HG02840 (cell line): Measurements from ENCODE around the gene ZBTB7C.

Experiments used
- ATAC-seq: cut with Tn5 transposase; IDR thresholded peaks from one replicate; pipeline ENCODE4 v1.9.1; 2021; ENCODE audit warnings: mild to moderate bottlenecking, moderate library complexity, moderate number of reproducible peaks; ENCODE audit not compliant: unreplicated experiment, low FRiP score

ZBTB7C gene

DNA sequence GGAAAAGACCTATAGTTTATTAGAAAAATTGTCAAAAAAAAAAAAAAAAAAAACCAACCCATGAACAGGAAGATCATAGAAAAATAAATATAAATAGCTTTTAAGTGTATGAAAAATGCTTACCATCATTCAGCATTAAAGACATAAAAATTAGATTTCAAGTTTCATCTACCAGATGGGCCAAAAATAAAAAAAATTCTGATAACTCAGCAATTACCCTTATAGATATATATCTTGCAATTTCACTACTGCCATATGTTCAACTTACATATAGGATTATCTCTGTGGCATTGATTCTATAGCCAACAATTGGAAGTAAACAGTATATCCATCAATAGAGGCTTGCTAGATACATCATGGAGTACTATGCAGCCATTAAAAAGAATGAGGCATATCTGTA, 352.2 kb downstream of the ZBTB7C start:
- ATAC-seq = no peak

DNA sequence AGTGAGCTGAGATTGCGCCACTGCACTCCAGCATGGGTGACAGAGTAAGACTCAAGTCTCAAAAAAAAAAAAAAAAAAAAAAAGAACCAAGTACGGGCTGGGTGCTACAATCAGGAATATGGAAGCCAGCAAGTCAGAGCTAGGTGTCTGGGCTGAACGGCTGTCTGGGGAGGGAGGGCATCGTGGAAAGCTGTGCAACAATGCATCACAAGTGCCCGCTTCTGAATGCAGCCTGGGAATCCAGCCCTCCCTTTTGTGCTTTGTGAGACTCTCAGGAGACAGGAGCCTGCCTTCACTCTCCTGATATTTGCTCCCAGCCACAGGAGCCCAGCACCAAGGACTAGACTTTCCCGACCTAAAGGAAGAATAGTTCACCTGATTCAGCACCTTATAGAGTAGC, 353.8 kb downstream of the ZBTB7C start:
- ATAC-seq = no peak

DNA sequence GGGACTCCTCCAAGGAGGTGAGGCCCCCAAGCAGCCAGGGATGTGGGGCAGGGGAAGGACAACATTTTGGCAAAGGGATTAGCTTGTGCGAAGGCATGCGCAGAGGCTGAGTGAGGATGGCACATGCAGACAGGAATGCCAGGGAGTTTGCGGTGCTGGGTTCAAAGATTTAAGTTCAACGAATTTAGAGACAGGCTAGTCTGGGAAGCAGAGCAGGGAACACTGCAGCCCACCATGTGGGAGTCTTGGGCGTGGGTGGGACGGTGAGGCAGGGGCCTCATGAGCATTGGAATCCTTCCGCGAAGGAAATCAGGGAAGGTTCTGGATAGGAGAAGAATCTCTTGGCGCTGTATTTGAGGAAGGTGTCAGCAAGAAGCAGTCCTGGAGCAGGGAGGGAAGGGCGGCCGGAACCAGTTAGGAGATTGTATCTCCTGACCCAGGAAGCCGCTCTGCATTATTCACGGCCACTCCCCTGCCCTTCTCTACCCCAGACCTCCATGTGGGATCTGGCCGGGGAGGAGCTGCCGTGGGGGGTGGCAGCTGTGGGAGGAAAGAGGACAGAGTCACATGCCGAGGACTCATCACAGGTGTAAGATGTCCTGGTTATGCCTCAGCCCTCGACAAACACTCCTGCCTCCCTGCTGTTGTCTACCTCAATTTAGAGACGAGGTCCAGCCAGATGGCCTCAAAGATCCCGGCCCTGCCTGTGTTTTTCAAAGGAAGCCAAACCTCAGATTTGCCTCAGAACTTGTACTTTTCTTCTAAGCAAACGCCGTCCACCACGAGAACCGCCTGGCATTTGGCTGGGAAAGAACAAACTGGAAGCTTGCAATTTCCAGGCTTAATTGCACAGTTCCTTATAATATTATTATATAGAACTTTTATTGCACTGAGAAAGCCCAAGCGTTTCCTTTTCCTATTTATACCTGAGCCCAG, 355.0 kb downstream of the ZBTB7C start:
- ATAC-seq = no peak

DNA sequence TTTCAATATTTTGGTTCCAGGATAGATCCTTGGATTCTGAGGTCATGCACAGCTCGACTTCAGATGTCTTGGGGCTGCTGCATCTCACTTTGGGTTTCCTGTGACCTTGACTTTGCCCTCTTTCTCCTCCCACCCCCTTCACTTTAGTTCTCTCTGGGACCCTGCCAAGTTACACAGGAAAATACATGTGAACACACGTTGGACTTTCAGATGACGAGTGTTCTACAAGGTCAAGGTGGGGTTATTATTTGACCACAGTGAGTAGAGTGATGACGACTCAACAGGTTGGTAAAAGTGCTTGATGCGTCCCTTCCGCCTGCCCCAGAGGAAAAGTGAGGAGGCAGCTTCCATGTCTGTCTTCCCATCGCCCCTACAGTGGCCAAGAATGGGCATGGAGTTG, 356.3 kb downstream of the ZBTB7C start:
- no peak for ATAC-seq

DNA sequence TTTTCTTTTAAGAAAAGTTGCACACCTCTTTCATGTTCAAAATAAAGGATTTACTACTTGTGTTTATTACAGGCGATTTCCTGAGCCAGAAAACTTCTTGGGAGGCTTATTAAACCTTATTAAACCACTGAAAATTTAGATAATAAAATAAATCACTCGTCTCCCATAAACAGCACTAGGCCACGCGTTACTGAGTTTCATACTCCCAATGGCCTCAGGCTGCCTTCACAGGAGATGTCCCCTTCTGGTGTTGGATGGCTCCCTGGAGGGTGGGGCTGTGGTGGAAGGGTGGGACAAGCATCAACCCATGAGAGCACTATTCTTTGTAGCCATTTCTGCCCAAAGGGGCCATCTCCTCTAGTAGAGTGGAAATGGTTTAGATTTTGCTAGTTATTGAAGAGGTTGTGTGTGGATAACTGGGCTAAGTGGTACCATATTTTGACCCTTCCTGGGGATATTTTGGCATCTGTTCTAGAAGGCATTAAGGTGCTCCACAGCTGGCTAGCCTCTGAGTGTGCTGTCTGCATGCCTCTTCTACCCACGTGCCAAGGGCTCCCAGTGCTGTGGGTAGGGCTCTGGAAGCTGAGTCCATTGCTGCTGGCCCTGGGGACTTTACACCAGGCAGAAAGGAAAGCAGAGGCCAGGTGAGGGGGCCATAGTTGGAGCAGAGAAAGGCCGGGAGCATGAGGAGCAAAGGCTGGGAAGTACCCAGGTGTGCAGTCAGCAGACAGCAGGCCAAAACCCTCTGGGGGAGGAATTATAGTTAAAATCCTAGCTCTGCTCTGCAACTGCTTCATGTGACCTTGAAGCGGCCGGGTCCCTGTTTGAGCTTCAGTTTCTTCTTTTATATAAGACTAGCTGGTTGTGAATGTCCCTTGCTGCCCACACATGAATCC, 357.0 kb downstream of the ZBTB7C start:
- ATAC-seq = no peak

DNA sequence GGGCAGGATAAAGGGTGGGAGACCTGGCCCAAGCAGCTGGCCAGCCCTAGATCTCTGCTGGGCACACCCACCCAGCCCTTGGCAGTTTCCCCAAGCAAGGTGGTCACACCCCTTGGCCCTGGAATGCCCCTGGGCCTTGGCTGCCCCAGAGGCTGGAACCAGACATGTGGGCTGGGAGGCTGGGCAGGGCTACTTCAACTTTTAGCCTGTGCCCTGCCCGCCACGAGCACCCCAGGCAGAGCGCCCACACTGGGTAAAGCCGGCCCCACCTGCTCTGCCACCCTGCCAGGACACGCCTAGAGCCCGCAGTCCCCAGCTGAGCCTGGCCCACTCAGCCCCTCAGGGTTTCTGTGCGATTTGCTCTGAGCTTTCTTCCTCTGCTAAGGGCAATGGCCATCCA, 359.0 kb downstream of the ZBTB7C start:
- ATAC-seq = no peak

DNA sequence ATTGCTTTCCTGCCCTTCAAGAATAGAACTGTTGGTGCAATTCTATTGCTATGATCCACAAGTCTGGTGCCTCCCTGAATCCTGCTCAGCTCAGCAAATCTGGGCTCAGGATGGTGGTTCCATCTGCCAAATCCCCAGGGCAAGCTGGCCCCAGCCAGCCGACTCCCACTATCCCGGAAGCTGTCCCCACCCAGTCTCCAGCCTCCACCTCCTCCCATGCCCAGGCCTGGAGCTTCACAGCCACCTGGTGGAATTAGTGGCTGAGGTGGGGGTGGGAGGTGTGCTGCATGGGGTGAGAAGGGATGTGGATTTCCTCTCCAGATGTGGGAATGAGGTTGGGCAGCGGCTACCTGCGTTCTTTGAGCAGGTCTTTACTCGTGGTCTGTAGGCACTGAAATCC, 359.4 kb downstream of the ZBTB7C start:
- no peak for ATAC-seq

DNA sequence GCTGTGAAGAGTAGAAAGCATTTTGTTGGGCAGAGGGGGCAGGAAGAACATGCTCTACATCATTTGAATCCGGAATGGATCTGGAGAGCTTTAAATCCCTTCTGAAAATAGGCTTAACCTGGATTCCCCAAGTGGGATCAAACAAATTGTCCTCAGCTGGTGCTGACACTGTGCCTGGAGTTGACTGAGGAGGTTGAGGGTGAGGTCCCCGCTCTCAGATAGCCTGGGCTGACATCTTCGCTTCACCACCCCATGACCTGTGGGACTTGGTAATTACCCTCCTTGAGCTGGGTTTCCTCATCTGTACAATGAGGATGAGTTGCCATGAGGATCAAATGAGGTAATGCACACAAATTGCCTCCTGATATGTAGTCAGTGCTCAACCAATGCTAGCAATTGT, 360.9 kb downstream of the ZBTB7C start:
- ATAC-seq = no peak

DNA sequence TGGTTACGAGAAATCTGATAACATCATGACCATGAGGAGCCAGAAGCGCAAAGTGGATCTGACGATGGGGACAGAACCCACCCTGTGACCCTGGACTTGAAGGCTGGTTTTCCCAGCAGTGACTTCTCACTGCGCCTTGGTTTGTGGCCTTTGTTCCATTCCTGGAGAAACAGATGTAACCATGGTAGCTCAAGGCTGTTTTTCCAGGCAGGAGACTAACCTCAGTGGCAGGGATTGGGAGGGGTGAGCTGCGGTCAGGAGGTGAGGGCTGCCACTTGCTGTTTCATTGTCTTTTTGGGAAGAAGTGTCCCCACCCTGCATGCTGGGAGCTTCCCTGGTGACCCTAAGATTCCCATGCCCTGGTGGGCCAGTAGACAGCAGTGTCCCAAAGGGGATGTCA, 362.3 kb downstream of the ZBTB7C start:
- no peak for ATAC-seq

DNA sequence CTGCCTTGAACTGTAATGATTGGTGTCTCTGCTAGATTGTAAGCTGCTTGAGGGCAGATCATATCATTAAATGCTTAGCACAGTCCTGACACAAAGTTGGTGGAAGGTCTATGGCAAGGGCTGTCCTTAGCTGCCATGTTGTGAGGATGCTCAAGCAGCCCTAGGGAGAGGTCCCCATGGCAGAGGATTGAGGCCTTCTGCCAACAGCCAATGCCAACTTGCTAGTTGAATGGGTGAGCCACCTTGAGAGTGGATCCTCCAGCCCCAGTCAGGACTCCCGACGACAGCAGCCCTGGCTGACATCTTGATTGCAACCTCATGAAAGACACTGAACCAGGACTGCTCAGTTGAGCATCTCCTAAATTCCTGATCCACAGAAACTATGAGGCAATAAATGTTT, 363.4 kb downstream of the ZBTB7C start:
- no peak for ATAC-seq

DNA sequence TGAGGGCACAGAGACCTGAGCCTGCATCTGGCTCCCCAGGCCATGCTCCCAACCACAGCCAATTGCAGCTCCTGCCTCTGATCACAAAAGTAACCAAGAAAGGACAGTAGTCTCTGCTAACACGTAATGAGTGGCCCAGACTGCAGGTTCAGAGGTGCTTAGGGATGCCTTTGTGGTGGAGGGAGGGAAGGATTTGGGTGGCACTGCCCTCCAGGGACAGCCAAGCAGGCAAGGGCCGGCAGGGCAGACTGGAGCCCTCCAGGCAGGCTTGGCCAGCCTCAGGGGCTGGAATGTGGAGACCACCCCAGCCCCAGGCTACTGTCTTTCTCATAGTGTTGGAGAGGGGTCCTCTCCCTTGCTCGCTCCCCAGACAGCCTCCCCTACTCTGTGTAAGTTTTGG, 364.2 kb downstream of the ZBTB7C start:
- no peak for ATAC-seq

DNA sequence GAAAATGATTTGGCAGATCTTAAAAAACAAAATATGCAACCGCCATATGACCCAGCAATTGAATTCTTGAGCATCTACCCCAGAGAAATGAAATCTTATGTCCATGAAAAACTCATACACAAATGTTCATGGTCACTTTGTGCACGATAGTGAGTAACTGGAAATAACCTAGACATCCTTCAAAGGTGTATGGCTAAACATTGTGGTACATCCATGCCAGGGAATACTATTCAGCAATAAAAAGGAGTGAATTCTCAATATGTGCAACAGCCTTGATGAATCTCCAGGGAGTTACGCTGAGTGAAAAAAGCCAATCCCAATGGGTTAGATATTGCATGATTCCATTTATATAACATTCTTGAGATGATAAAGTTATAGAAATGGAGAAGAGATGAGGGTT, 366.0 kb downstream of the ZBTB7C start:
- ATAC-seq = no peak

DNA sequence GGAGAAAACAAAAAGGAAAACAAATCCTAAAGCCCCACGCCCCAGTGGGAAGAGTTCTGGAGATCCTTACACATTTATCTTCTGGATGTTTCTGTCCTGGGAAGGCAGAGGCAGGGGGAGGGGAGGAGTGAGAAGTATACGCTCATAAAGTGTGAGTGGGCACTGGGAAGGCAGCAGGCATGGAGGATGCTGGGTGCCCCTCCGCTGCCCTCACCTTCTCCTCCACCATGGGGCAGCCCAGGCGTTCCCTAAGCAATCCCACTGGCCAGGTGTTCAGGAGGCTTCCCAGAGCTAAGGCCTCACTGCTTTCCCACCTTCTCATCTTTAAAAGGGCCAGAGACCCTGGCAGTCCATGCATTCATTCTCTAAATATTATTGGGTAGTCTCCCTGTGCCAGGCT, 366.8 kb downstream of the ZBTB7C start:
- ATAC-seq = no peak

DNA sequence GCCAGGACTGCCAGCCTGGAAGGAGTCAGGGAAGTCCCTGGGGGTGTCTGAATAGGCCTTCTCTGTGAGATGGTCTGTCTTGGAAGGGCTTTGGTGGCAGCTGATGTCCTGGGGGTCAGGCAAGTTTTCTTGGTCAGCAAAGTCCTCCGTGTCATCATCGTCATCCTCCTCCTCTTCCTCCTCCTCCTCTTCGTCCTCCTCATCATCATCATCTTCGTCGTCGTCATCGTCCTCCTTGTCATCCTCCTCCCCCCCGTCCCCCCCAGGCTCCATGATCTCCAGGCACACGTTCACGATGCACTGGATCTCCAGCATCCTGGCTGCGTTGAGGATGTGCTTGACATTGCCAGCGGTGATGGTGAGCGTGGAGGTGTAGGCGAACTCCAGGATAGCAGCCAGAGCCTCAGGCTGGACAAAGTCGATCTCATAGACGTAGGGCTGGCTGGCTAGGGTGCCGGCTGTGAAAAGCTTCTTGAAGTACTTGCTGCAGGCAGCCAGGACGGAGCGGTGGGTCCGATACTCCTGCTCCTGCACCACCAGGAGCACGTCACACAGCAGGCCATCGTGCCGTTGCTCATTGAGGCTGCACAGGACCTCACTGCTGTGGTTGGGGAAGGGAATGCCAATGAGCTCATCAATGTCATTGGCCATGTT, 368.6 kb downstream of the ZBTB7C start:
- ATAC-seq = no peak

DNA sequence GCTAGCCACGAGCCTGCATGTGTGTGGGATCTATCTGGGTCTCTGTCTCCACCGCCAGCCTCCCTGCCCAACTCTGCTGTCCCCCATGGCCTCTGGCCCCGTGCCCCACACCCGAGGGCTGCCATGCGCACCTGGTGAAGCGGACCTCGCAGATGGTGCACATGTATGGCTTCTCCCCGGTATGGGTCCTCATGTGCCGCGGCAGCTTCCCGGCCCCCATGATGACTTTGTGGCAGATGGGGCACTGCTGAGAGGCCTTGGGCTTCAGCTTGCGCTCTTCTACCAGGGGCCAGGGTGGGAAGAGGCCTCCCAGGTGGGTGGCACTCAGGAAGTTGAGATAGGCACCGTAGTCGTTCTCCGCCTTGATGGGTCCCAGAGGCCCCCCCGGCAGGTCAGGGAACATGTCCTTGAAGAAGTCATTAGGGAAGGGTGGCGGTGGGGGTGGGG, 369.4 kb downstream of the ZBTB7C start:
- no peak for ATAC-seq

DNA sequence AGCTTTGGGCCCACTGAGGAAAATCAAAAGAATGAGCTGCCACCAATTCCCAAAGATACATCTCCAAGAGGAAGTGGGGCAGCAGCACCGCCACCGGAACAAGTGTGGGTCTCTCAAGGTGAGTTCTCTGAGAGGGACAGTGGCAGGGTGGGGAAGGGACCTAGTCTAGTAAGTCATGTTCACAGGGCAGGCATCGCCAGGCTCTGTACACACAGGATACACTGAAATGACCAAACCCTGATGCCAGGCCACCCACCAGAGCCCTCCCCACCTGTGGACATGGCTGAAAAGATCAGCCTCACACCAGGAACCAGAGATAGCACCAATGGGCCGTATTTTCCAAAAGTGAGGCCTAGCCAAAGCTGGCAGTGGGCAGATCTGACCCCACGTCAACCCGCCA, 370.5 kb downstream of the ZBTB7C start:
- ATAC-seq = no peak

DNA sequence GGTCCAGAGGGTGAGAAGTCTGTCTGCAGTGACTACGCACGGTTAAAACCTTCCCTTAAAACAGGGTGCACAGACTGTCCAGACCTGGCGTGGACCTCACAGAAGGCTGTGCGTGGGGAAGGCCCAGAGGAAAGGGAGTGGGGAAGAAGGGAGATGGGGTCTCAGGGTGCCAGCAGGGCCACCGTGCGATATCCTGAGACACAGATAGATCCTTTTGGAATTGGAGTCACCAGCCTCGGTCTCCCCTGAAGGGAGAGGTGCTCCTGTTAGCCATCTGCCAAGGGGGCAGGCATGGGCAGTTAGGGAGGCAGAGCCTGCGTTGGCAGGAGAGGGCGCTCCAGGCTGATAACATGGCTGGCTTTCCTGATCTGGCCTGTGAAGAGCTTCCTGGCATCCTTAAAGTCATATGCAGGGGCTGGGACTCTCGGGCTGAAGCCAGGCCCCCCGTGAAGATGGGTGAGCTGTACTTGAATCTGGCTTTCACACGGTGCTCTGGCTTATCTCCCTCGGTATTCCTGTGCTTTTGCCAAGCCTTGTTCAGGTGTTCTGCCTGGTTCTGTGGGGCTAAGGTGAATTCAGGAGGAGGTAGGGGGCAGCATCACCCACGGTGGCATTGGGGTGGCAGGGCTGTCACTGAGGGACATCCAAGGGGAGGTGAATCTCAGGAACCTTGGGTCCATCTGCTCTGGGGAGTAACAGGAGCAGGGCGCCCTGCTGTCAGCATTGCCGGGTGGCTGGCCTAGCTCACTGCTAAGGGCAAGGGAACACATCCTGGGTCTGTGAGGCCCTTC, 371.5 kb downstream of the ZBTB7C start:
- ATAC-seq = no peak

DNA sequence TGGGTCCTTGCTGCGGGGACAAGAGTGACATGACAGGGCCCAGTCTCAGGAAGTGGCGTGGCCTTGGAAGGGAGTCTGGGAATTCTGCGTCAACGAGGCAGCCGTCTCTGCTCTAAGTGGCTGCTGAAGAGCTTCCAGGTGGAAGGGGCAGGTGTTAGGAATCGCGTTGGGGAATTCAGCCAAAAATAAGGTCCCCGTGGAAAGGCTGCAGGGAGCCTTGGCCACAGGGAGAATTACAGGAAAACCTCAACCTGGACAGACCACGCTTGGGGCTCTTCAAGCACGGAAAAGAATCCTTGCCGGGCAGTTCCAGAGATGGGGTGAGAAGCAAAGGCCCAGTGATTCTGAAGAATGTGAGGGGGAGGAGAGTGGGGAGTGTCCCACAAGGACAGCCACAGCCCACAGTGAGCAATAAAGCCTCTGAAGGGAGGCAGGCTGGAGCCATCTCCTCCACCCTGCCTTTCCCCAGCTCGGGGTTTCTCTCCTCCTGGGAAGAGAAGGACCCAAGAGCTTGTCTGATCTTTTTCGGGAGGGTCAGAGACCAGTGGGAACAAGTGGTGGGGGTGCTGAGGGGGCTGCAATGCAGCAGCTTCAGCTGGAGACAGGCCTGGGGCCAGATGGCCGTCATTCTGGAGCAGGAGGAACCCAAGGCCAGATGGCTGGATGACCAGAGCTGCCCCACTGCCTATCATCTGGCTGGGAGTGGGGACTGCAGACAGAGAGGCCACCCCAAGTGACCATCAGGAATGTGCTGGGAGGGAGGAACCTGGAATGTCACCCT, 372.4 kb downstream of the ZBTB7C start:
- ATAC-seq = no peak

DNA sequence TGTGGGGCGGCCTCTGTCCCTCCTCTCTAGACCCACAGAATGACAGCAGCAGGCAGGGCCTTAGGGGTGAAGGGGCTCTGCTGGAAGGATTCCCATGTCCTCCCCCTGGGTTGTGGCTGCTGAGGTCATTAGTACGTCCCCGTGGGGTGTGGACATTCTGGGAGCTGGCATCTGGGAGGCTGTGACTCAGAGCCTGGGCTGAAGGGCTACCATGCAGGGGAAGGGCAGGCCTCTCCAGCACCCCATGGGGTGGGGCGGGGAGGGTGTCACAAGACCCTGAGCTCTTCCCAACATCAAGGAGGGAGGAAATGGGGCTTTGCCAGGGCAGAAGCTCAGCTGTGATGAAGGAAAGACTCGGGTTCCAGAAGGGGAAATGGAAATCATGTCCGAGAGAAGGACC, 373.0 kb downstream of the ZBTB7C start:
- ATAC-seq = no peak

DNA sequence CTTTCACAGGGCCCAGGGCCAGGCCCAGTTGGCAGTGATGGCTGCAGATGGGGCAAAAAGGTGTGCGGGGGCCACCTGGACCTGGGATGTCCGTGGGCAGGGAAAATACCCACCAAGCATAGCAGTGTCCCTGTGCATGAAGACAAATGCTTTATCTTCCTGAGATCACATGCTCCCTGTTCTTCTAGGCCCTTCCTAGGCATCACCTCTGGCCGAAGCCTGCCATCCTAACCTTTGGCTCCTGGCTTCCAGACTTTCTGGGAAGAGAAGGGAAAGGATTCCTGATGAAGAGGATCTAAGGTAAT, 373.7 kb downstream of the ZBTB7C start:
- ATAC-seq = no peak
